Activated B cell treated with CpG ODN at 0.5 μM for 24 hours (primary cell): Measurements from ENCODE around the gene ZNF846. TPM values are rescaled to one million over a fixed set of nuclear protein-coding genes. Genes with fewer than 3 reads are reported as not detected.

Experiments
- ATAC-seq: fragments of 200-7000 bp; cut with Tn5 transposase; one replicate; pipeline ENCODE4 v1.10.0; 2021; ENCODE audit warnings: low read depth, mild to moderate bottlenecking, moderate library complexity
- CTCF ChIA-PET: fragments of 350-600 bp; sonication (Branson Sonifier 250); formaldehyde crosslinking; loops from one replicate; lab custom pipeline; 2021; ENCODE audit warnings: antibody characterized with exemption; lab: Charles Lee
- POLR2A ChIA-PET: fragments of 350-600 bp; sonication (Branson Sonifier 250); formaldehyde crosslinking; loops from one replicate; lab custom pipeline; 2021; ENCODE audit warnings: antibody characterized with exemption; lab: Charles Lee
- DNase-seq: peaks from one replicate; pipeline ENCODE4 v3.0.0; 2022
- H3K27ac Mint-ChIP-seq: one replicate; pipeline ENCODE4 v1.8.0; 2020; ENCODE audit warnings: mixed read lengths
- H3K27me3 Mint-ChIP-seq: one replicate; pipeline ENCODE4 v1.8.0; 2021; ENCODE audit warnings: mixed read lengths
- H3K36me3 Mint-ChIP-seq: one replicate; pipeline ENCODE4 v1.8.0; 2021; ENCODE audit warnings: low read depth, mixed read lengths
- H3K4me1 Mint-ChIP-seq: one replicate; pipeline ENCODE4 v1.8.0; 2021; ENCODE audit warnings: mixed read lengths
- H3K4me3 Mint-ChIP-seq: one replicate; pipeline ENCODE4 v1.8.0; 2020; ENCODE audit warnings: mild to moderate bottlenecking, mixed read lengths
- H3K9me3 Mint-ChIP-seq: one replicate; pipeline ENCODE4 v1.8.0; 2020; ENCODE audit warnings: mixed read lengths
- intact Hi-C: fragments of 100-400 bp; cut with micrococcal nuclease; formaldehyde crosslinking; loops from one replicate; pipeline ENCODE4 v1.15.1; 2024
- total RNA-seq: library from RNA; stranded (reverse); gene quantifications from 2 replicates; pipeline ENCODE4 v1.2.3, GENCODE V29; 2022
- TF ChIP-seq, protein P1 (sequence below): fragments of 200-600 bp; IDR thresholded peaks from one replicate; pipeline ENCODE4 v1.8.0; 2022; ENCODE audit warnings: antibody characterized with exemption, mild to moderate bottlenecking

Gene ZNF846
- total RNA-seq, 1 donor from 2014 or later = 10.7 TPM

- POLR2A ChIA-PET = interaction anchor here (0.6 kb wide), 1 partner anchor 143 kb away, joined by 6 read pairs; no protein-coding TSS in a partner anchor
- CTCF ChIA-PET = interaction anchor here (0.5 kb wide), 1 partner anchor 258 kb away, joined by 5 read pairs; no protein-coding TSS in a partner anchor
- no peak overlapping the region for H3K4me3 Mint-ChIP-seq
Observed at GRCh38 chr19:9806803-9807202, 38.3 kb upstream of the ZNF846 start.

DNA sequence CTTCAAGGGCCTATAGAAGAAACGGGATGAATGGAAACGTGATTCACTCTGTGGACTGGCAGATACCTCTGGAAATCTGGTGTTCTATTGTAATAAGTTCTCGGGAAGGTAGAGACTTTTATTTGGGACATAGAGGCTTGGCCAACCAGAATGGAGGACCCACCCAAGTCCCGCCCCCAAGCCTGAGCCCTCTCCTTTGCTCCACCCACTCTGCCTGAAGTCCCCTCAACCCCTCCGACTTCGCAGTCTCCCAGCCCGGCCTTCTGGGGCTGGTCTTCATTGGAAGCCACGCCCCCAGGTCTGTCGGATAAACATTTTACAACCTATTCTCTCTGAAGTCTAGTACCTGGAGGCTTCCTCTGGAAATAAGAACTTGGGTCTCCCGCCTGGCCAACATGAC lies 33.4 kb upstream of the ZNF846 start:
- ChIA-PET POLR2A (interaction anchor here (0.7 kb wide), 1 partner anchor 194 kb away, joined by 5 read pairs; no protein-coding TSS in a partner anchor), CTCF (no interaction called here)
- Mint-ChIP-seq H3K9me3 (no peaks in the 10 kb centered on the region), H3K4me1 (no peaks in the 10 kb centered on the region), H3K27me3 (no peaks in the 10 kb centered on the region), H3K36me3 (no peaks in the 10 kb centered on the region), H3K27ac (no peak overlapping the region), H3K4me3 (no peak overlapping the region)
- intact Hi-C loops = no loop called here
- DNase-seq = no peak
- ATAC-seq = no peak
- TF ChIP-seq, protein P1, sequence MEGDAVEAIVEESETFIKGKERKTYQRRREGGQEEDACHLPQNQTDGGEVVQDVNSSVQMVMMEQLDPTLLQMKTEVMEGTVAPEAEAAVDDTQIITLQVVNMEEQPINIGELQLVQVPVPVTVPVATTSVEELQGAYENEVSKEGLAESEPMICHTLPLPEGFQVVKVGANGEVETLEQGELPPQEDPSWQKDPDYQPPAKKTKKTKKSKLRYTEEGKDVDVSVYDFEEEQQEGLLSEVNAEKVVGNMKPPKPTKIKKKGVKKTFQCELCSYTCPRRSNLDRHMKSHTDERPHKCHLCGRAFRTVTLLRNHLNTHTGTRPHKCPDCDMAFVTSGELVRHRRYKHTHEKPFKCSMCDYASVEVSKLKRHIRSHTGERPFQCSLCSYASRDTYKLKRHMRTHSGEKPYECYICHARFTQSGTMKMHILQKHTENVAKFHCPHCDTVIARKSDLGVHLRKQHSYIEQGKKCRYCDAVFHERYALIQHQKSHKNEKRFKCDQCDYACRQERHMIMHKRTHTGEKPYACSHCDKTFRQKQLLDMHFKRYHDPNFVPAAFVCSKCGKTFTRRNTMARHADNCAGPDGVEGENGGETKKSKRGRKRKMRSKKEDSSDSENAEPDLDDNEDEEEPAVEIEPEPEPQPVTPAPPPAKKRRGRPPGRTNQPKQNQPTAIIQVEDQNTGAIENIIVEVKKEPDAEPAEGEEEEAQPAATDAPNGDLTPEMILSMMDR = no peak

More at GRCh38 chr19:9806803-9807202, 38.3 kb upstream of the ZNF846 start:
- TF ChIP-seq, protein P1 = no peak
- no peak for DNase-seq
- peaks cover 26% of the 10 kb centered on the region for H3K36me3 Mint-ChIP-seq
- H3K27me3 Mint-ChIP-seq = no peaks in the 10 kb centered on the region
- no peak overlapping the region for H3K27ac Mint-ChIP-seq
- no peaks in the 10 kb centered on the region for H3K9me3 Mint-ChIP-seq
- H3K4me1 Mint-ChIP-seq = no peaks in the 10 kb centered on the region
- ATAC-seq = no peak
- intact Hi-C loops = no loop called here

DNA sequence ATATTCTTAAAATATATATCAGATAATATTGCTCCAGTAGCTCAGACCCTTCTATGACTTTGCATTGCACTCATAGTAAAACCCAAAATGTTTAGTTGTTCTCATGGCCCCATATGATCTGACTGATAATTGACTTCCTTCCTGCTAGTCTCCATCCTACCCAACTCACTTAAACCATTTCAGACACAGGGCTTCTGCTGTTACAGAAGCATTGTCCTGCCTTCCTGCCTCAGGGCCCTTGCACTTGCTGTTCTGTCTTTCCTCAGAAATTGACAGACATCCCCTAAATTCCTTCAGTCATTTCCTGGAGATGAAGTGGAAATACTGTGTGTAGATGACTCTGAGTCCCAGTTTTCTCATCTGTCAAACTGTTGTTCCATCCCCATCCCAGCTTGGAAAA lies 30.6 kb upstream of the ZNF846 start:
- intact Hi-C loops = loop anchor here (5.0 kb wide), 1 partner anchor 362 kb away; the partner anchor contains the start of gene ZNF266
- Mint-ChIP-seq H3K4me3 (no peak overlapping the region), H3K4me1 (peaks cover 4% of the 10 kb centered on the region), H3K9me3 (no peaks in the 10 kb centered on the region), H3K36me3 (no peaks in the 10 kb centered on the region), H3K27me3 (no peaks in the 10 kb centered on the region), H3K27ac (no peak overlapping the region)
- ChIA-PET CTCF (interaction anchor here (1.3 to 2.3 kb wide), 3 partner anchors 173 to 594 kb away, joined by 5 to 10 read pairs (median 5); no protein-coding TSS in a partner anchor), POLR2A (interaction anchor here (0.6 to 1.4 kb wide), 3 partner anchors 20 to 416 kb away, joined by 3 to 4 read pairs (median 3); partner anchors contain the start of genes FBXL12 and ZNF846)
- ATAC-seq = no peak
- TF ChIP-seq, protein P1 = no peak
- DNase-seq = no peak

DNA sequence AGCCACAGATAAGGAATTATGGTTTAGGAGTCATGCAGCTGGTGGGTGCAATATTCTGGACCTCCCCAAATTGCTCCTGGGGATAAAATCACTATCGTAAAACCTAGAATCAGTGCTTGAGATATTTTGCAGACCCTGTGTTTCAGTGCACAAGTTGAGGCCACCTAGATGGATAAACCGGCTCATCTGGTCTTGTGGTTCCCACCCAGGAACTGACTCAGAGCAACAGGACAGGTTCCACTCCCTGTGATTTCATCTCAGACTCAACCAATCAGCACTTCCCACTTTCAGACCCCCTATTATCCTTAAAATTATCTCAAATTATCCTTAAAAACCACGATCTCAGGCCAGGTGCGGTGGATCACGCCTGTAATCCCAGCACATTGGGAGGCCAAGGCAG lies 29.3 kb upstream of the ZNF846 start:
- H3K27me3 Mint-ChIP-seq = no peaks in the 10 kb centered on the region
- peaks cover 8% of the 10 kb centered on the region for H3K4me1 Mint-ChIP-seq
- H3K36me3 Mint-ChIP-seq = no peaks in the 10 kb centered on the region
- TF ChIP-seq, protein P1 = no peak
- ChIA-PET POLR2A (no interaction called here), CTCF (interaction anchor here (0.6 to 3.0 kb wide), 6 partner anchors 172 to 709 kb away, joined by 3 to 36 read pairs (median 5); no protein-coding TSS in a partner anchor)
- DNase-seq (no peak), ATAC-seq (no peak)
- H3K27ac Mint-ChIP-seq = no peak overlapping the region
- intact Hi-C loops = loop anchor here (5.0 kb wide), 1 partner anchor 361 kb away; the partner anchor contains the start of gene ZNF266
- H3K4me3 Mint-ChIP-seq = no peak overlapping the region
- no peaks in the 10 kb centered on the region for H3K9me3 Mint-ChIP-seq

DNA sequence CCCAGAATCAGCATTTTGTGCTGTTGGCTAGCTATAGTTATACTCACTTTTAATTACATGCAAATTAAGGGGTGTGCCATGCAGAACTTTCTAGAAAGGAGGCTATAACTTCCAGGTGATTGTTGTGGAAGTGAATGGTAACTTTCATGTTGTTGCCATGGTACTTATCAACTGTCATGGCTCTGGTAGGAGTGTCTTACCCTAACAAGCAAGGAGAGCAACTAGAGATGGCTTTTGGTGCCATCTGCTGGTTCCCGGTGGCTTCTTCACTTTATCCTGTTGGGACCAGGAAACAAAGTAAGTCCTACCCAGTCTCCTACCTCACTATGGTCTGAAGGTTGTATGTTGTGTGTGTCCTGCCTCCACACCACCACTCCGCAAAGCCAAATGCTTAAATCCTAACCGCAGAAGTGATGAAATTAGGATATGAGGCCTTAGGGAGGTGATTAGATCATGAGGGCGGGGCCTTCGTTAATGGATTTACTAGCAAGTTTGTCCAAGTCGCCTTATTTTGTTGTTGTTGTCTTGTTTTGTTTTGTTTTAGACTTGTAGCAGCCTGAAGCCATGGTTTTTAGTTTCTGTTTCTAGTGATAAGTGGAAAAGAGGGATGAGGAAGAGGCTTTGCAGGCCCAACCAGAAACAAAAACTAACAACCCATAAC lies 27.7 kb upstream of the ZNF846 start:
- no peaks in the 10 kb centered on the region for H3K36me3 Mint-ChIP-seq
- ATAC-seq (peak; percentile 16), DNase-seq (peak; percentile 62)
- H3K9me3 Mint-ChIP-seq = no peaks in the 10 kb centered on the region
- POLR2A ChIA-PET = interaction anchor here (0.8 to 1.6 kb wide), 3 partner anchors 22 to 32 kb away, joined by 3 to 10 read pairs (median 3); partner anchors contain the start of genes FBXL12 and UBL5
- H3K27me3 Mint-ChIP-seq = no peaks in the 10 kb centered on the region
- H3K4me1 Mint-ChIP-seq = peaks cover 12% of the 10 kb centered on the region
- CTCF ChIA-PET = interaction anchor here (0.9 to 3.0 kb wide), 6 partner anchors 27 to 663 kb away, joined by 4 to 36 read pairs (median 5); partner anchors contain the start of gene ZNF846
- TF ChIP-seq, protein P1 = no peak
- intact Hi-C loops = loop anchor here (1.0 to 5.0 kb wide), 8 partner anchors 11 to 660 kb away; partner anchors contain the start of genes FBXL12, ZNF266, ZNF317 and ZNF561
- no peak overlapping the region for H3K4me3 Mint-ChIP-seq
- peak overlapping the region; percentile 70 for H3K27ac Mint-ChIP-seq
